Effector CD8-positive, alpha-beta T cell (primary cell): ENCODE data around the gene TMCC1.
"Not testable (repeated sequence)": the region's sequence is repeated elsewhere in the genome, so short reads cannot be mapped to it uniquely, and the experiment has no call there.

Source experiments
- DNase-seq: peaks from one replicate; lab custom pipeline; 2025; lab: John Stamatoyannopoulos, UW

TMCC1 gene

GRCh38 chr3:129773691-129774663, 119.5 kb downstream of the TMCC1 start:
- DNase-seq, result no peak

GRCh38 chr3:129770604-129771003, 122.9 kb downstream of the TMCC1 start:
- no peak for DNase-seq

- no peak for DNase-seq
Measured at GRCh38 chr3:129769616-129770015, 123.9 kb downstream of the TMCC1 start.

GRCh38 chr3:129768728-129769127, 124.8 kb downstream of the TMCC1 start:
- no peak for DNase-seq

- no peak for DNase-seq
Measured at GRCh38 chr3:129766135-129766534, 127.4 kb downstream of the TMCC1 start.

GRCh38 chr3:129764090-129764489, 129.4 kb downstream of the TMCC1 start:
- no peak for DNase-seq

GRCh38 chr3:129758785-129759320, 134.7 kb downstream of the TMCC1 start:
- DNase-seq, result no peak

GRCh38 chr3:129758306-129758705, 135.2 kb downstream of the TMCC1 start:
- DNase-seq, result no peak

GRCh38 chr3:129756871-129757270, 136.6 kb downstream of the TMCC1 start:
- DNase-seq, result no peak

GRCh38 chr3:129751105-129751504, 142.4 kb downstream of the TMCC1 start:
- not testable (repeated sequence) for DNase-seq

- DNase-seq, result no peak
Measured at GRCh38 chr3:129749692-129750091, 143.8 kb downstream of the TMCC1 start.

GRCh38 chr3:129747992-129748391, 145.5 kb downstream of the TMCC1 start:
- DNase-seq, result no peak

GRCh38 chr3:129747136-129747535, 146.4 kb downstream of the TMCC1 start:
- no peak for DNase-seq

- DNase-seq, result no peak
Measured at GRCh38 chr3:129746629-129747028, 146.9 kb downstream of the TMCC1 start.

GRCh38 chr3:129745253-129745652, 148.3 kb downstream of the TMCC1 start:
- DNase-seq, result no peak

GRCh38 chr3:129741794-129742193, 151.7 kb downstream of the TMCC1 start:
- no peak for DNase-seq

- no peak for DNase-seq
Measured at GRCh38 chr3:129740090-129740489, 153.4 kb downstream of the TMCC1 start.

GRCh38 chr3:129739634-129740033, 153.9 kb downstream of the TMCC1 start:
- DNase-seq, result no peak

- no peak for DNase-seq
Measured at GRCh38 chr3:129738172-129738571, 155.3 kb downstream of the TMCC1 start.

GRCh38 chr3:129736070-129736469, 157.4 kb downstream of the TMCC1 start:
- no peak for DNase-seq

- DNase-seq, result no peak
Measured at GRCh38 chr3:129735638-129736037, 157.9 kb downstream of the TMCC1 start.

- DNase-seq, result no peak
Measured at GRCh38 chr3:129734449-129734848, 159.1 kb downstream of the TMCC1 start.

- no peak for DNase-seq
Measured at GRCh38 chr3:129732200-129732876, 161.2 kb downstream of the TMCC1 start.
